HepG2 (cell line): Measurements from ENCODE around the gene CABLES1. TPM values are rescaled to one million over a fixed set of nuclear protein-coding genes. Genes with fewer than 3 reads are reported as not detected.
A peak's percentile ranks its signal among the peaks of the same experiment; 100 is the strongest.

Experiments
- ARHGAP35 ChIP-seq: sonication (generic); formaldehyde crosslinking; IDR thresholded peaks from 2 replicates; pipeline ENCODE4 v1.9.0; 2022; ENCODE audit warnings: mild to moderate bottlenecking, inconsistent platforms, moderate library complexity, missing genetic modification reagents, borderline replicate concordance
- BORCS8-MEF2B ChIP-seq: sonication (generic); formaldehyde crosslinking; IDR thresholded peaks from 2 replicates; pipeline ENCODE4 v1.8.0; 2022; ENCODE audit warnings: mild to moderate bottlenecking, missing genetic modification reagents
- CBFB ChIP-seq: sonication (generic); formaldehyde crosslinking; IDR thresholded peaks from 2 replicates; pipeline ENCODE4 v1.4.0; 2020; ENCODE audit warnings: missing genetic modification reagents
- HMG20A ChIP-seq: IDR thresholded peaks from 2 replicates; pipeline ENCODE4 v1.6.1; 2016; ENCODE audit warnings: borderline replicate concordance
- HOXA3 ChIP-seq: sonication (generic); formaldehyde crosslinking; IDR thresholded peaks from 2 replicates; pipeline ENCODE4 v1.5.0; 2020; ENCODE audit warnings: missing genetic modification reagents
- MTA3 ChIP-seq: sonication (generic); formaldehyde crosslinking; IDR thresholded peaks from 2 replicates; pipeline ENCODE4 v1.4.0; 2020; ENCODE audit warnings: missing genetic modification reagents
- MTF1 ChIP-seq: sonication (generic); formaldehyde crosslinking; IDR thresholded peaks from 2 replicates; pipeline ENCODE4 v1.5.0; 2020; ENCODE audit warnings: missing genetic modification reagents
- NONO ChIP-seq, 2 experiments: fragments of 450-650 bp in 1 of 2; sonication (generic) in 1 of 2; formaldehyde crosslinking in 1 of 2; IDR thresholded peaks in 1 of 2; conservative IDR thresholded peaks in 1 of 2; 2 replicates each; pipeline versions ENCODE4 v1.6.1 to v1.8.0; 2017 to 2022; ENCODE audit warnings: mild to moderate bottlenecking in 1 of 2, missing genetic modification reagents in 1 of 2, moderate library complexity in 1 of 2
- NR2F1 ChIP-seq, 2 experiments: fragments of 450-650 bp in 1 of 2; formaldehyde crosslinking in 1 of 2; IDR thresholded peaks; 2 replicates each; pipeline versions ENCODE4 v1.5.0 to v1.6.1; 2016 to 2020; ENCODE audit warnings: mild to moderate bottlenecking in 1 of 2, missing compliant biosample characterization in 1 of 2, missing genetic modification reagents in 1 of 2, moderate library complexity in 1 of 2
- SAFB2 ChIP-seq: sonication (generic); formaldehyde crosslinking; IDR thresholded peaks from 2 replicates; pipeline ENCODE4 v1.5.1; 2020; ENCODE audit warnings: missing genetic modification reagents, low read depth, mild to moderate bottlenecking, borderline replicate concordance
- SP5 ChIP-seq: IDR thresholded peaks from 2 replicates; pipeline ENCODE4 v1.6.1; 2016; ENCODE audit warnings: low read depth, borderline replicate concordance
- TBX2 ChIP-seq: sonication (generic); formaldehyde crosslinking; IDR thresholded peaks from 2 replicates; pipeline ENCODE4 v1.5.0; 2020; ENCODE audit warnings: missing genetic modification reagents, mild to moderate bottlenecking, borderline replicate concordance
- TP53 ChIP-seq: sonication (generic); formaldehyde crosslinking; conservative IDR thresholded peaks from 2 replicates; pipeline ENCODE4 v1.4.0; 2020; ENCODE audit warnings: missing genetic modification reagents
- ZBTB38 ChIP-seq: sonication (generic); formaldehyde crosslinking; IDR thresholded peaks from 2 replicates; pipeline ENCODE4 v1.5.1; 2020; ENCODE audit warnings: mild to moderate bottlenecking, missing genetic modification reagents
- ZFP36L2 ChIP-seq: sonication (generic); formaldehyde crosslinking; IDR thresholded peaks from 2 replicates; pipeline ENCODE4 v1.4.0; 2020; ENCODE audit warnings: missing genetic modification reagents
- ZKSCAN1 ChIP-seq: fragments of 150-350 bp; IDR thresholded peaks from 2 replicates; pipeline ENCODE4 v1.6.1; 2014; ENCODE audit warnings: low read length
- ZMYM3 ChIP-seq: sonication (generic); formaldehyde crosslinking; IDR thresholded peaks from 2 replicates; pipeline ENCODE4 v1.5.1; 2020; ENCODE audit warnings: mild to moderate bottlenecking, missing genetic modification reagents
- ZNF274 ChIP-seq: sonication (generic); formaldehyde crosslinking; IDR thresholded peaks from 2 replicates; pipeline ENCODE4 v1.5.1; 2020; ENCODE audit warnings: mild to moderate bottlenecking, missing genetic modification reagents
- ZNF292 ChIP-seq: sonication (generic); formaldehyde crosslinking; IDR thresholded peaks from 2 replicates; pipeline ENCODE4 v1.8.1; 2022; ENCODE audit warnings: mild to moderate bottlenecking, low read depth, missing genetic modification reagents, borderline replicate concordance
- ZNF335 ChIP-seq: sonication (generic); formaldehyde crosslinking; IDR thresholded peaks from 2 replicates; pipeline ENCODE4 v1.4.0; 2020; ENCODE audit warnings: missing genetic modification reagents
- ZNF558 ChIP-seq: sonication (generic); formaldehyde crosslinking; IDR thresholded peaks from 2 replicates; pipeline ENCODE4 v1.9.0; 2022; ENCODE audit warnings: mild to moderate bottlenecking, missing genetic modification reagents, borderline replicate concordance
- ZNF713 ChIP-seq: sonication (generic); formaldehyde crosslinking; IDR thresholded peaks from 2 replicates; pipeline ENCODE4 v1.4.0; 2020; ENCODE audit warnings: mild to moderate bottlenecking, missing genetic modification reagents
- ZSCAN9 ChIP-seq: IDR thresholded peaks from 2 replicates; pipeline ENCODE4 v1.6.1; 2016; ENCODE audit warnings: borderline replicate concordance
- polyA plus RNA-seq, 8 experiments: library from polyadenylated mRNA; depleted of rRNA in 3 of 8; stranded (reverse) in 7 of 8; unstranded in 1 of 8; fragments of >200 nt; fragmentation: Illumina TruSeq in 4 of 8; extraction: Trizol in 4 of 8; gene quantifications; 2 replicates each; pipeline versions ENCODE4 v1.2.1 to v1.2.3, GENCODE V29; 2011 to 2016; ENCODE audit warnings: low read depth in 4 of 8, missing spikeins in 1 of 8, mixed read lengths in 1 of 8; ENCODE audit not compliant: insufficient read depth in 1 of 8
- total RNA-seq, 5 experiments: library from RNA; depleted of rRNA; stranded (reverse); fragments of >200 nt; fragmentation: Illumina TruSeq; extraction: Trizol; gene quantifications; 2 replicates each; pipeline ENCODE4 v1.2.3, GENCODE V29; 2016; ENCODE audit warnings: low read depth in 1 of 5
- TF ChIP-seq, protein P1 (sequence below): sonication (generic); formaldehyde crosslinking; IDR thresholded peaks from 2 replicates; pipeline ENCODE4 v1.4.0; 2020; ENCODE audit warnings: missing genetic modification reagents
- TF ChIP-seq, protein P2 (sequence below): sonication (generic); formaldehyde crosslinking; IDR thresholded peaks from 2 replicates; pipeline ENCODE4 v1.8.1; 2023; ENCODE audit warnings: missing genetic modification reagents, mild to moderate bottlenecking, borderline replicate concordance
- TF ChIP-seq, protein P3 (sequence below): sonication (generic); formaldehyde crosslinking; IDR thresholded peaks from 2 replicates; pipeline ENCODE4 v1.4.0; 2020; ENCODE audit warnings: missing genetic modification reagents, mild to moderate bottlenecking, borderline replicate concordance
- TF ChIP-seq, protein P4 (sequence below): IDR thresholded peaks from 2 replicates; pipeline ENCODE4 v1.6.1; 2016

The CABLES1 gene
- total and polyA plus RNA-seq, 2 of the 13 experiments (the other 11 are each of a cell fraction or from before 2014, with no cell fraction given): 14.7 to 25.8 TPM

DNA sequence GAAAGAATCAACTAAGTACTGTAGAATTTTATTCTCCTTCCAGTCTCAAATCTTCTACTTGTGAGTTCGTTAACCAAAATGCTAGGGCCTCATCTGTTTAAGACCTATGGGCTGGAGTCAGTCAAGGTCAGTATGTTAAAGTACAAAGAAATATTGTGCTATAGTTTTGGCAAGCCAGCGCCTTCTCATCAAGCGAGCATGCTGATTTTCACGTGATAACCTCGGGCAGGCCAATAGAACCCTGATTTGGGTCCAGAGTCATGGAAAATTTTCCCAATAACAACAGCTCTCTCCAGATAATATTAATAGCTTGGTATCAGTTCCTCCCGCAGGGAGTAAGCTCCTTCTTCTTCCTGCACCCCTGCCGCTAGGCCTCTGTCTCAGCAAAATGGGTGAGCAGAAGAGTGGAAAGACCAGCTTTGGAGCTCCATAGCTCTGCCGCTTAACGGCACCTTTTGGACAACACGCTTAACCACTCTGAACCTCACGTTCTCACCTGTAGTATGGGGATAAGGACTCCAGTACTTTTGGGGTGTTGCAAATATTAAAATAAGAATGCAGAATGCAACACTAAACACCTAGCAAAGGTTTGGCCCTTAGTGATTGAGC lies 11.7 kb downstream of the CABLES1 start (continued):
- TF ChIP-seq, protein P1, sequence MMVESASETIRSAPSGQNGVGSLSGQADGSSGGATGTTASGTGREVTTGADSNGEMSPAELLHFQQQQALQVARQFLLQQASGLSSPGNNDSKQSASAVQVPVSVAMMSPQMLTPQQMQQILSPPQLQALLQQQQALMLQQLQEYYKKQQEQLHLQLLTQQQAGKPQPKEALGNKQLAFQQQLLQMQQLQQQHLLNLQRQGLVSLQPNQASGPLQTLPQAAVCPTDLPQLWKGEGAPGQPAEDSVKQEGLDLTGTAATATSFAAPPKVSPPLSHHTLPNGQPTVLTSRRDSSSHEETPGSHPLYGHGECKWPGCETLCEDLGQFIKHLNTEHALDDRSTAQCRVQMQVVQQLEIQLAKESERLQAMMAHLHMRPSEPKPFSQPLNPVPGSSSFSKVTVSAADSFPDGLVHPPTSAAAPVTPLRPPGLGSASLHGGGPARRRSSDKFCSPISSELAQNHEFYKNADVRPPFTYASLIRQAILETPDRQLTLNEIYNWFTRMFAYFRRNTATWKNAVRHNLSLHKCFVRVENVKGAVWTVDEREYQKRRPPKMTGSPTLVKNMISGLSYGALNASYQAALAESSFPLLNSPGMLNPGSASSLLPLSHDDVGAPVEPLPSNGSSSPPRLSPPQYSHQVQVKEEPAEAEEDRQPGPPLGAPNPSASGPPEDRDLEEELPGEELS: peak; percentile 39; the same call in 1 of the 2 replicates
- TF ChIP-seq ZNF335 (CRISPR knock-in tag) (no peak), ZBTB38 (CRISPR knock-in tag) (peak; percentile 83; the same call in 1 of the 2 replicates), TBX2 (CRISPR knock-in tag) (peak; percentile 52; the same call in 1 of the 2 replicates), MTF1 (CRISPR knock-in tag) (no peak), ZMYM3 (CRISPR knock-in tag) (peak; percentile 52; the same call in 1 of the 2 replicates), ZSCAN9 (CRISPR knock-in tag) (no peak), ZNF292 (CRISPR knock-in tag) (no peak), HOXA3 (CRISPR knock-in tag) (no peak), ARHGAP35 (CRISPR knock-in tag) (no peak), ZNF558 (CRISPR knock-in tag) (no peak), ZKSCAN1 (no peak), CBFB (no peak), BORCS8-MEF2B (0 out of 2 replicates have a peak, but pooled peaks have one; percentile 21), TP53 (no peak), MTA3 (CRISPR knock-in tag) (no peak), NR2F1 (CRISPR knock-in tag; IDR thresholded peaks at IDR 0.05) (no peak), SP5 (no peak), HMG20A (peak; percentile 38; the same call in 1 of the 2 replicates), ZNF713 (no peak), ZFP36L2 (CRISPR knock-in tag) (no peak), SAFB2 (CRISPR knock-in tag) (no peak), ZNF274 (CRISPR knock-in tag) (no peak), NONO (IDR thresholded peaks at IDR 0.05) (no peak), NONO (CRISPR knock-in tag; conservative IDR thresholded peaks at IDR 0.05) (no peak)
- TF ChIP-seq, protein P2, sequence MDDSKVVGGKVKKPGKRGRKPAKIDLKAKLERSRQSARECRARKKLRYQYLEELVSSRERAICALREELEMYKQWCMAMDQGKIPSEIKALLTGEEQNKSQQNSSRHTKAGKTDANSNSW (CRISPR knock-in tag): no peak
- TF ChIP-seq, protein P3, sequence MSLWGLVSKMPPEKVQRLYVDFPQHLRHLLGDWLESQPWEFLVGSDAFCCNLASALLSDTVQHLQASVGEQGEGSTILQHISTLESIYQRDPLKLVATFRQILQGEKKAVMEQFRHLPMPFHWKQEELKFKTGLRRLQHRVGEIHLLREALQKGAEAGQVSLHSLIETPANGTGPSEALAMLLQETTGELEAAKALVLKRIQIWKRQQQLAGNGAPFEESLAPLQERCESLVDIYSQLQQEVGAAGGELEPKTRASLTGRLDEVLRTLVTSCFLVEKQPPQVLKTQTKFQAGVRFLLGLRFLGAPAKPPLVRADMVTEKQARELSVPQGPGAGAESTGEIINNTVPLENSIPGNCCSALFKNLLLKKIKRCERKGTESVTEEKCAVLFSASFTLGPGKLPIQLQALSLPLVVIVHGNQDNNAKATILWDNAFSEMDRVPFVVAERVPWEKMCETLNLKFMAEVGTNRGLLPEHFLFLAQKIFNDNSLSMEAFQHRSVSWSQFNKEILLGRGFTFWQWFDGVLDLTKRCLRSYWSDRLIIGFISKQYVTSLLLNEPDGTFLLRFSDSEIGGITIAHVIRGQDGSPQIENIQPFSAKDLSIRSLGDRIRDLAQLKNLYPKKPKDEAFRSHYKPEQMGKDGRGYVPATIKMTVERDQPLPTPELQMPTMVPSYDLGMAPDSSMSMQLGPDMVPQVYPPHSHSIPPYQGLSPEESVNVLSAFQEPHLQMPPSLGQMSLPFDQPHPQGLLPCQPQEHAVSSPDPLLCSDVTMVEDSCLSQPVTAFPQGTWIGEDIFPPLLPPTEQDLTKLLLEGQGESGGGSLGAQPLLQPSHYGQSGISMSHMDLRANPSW: no peak
- TF ChIP-seq, protein P4, sequence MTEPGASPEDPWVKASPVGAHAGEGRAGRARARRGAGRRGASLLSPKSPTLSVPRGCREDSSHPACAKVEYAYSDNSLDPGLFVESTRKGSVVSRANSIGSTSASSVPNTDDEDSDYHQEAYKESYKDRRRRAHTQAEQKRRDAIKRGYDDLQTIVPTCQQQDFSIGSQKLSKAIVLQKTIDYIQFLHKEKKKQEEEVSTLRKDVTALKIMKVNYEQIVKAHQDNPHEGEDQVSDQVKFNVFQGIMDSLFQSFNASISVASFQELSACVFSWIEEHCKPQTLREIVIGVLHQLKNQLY (CRISPR knock-in tag): peak; percentile 94
